SH-SY5Y (cell line): ENCODE results near the gene RAX.

Experiments used
- GATA2 ChIP-seq: IDR thresholded peaks from 2 replicates; pipeline ENCODE4 v1.6.1; 2011; ENCODE audit warnings: mild to moderate bottlenecking, low read depth, low read length
- GATA3 ChIP-seq: IDR thresholded peaks from 2 replicates; pipeline ENCODE4 v1.6.1; 2011; ENCODE audit warnings: low read depth, mild to moderate bottlenecking, low read length, moderate library complexity

The RAX gene

DNA sequence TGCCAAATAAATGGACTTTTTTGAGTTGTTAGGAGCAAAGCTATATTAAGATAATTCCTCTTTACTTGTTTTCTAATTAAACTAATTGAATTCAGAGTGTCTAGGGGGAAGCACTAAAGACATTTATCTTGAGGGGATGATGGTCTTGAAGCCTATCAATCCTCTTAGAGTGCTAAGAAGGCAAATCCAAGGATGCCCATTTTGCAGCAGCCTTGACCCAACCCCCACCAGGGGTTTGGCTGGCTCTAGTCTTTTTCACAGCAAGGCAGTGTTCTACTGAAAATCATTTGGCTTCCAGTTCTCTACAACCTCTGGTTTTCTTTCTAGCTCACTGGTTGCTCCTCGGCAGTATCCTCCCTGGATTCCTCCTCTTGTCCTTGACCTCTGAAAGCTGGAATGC lies 6.5 kb upstream of the RAX start:
- TF ChIP-seq GATA2 (no peak), GATA3 (no peak)

GRCh38 chr18:59279193-59279592 lies 5.9 kb upstream of the RAX start:
- TF ChIP-seq GATA3, result no peak
- TF ChIP-seq GATA2, result no peak

GRCh38 chr18:59278793-59279192 lies 5.5 kb upstream of the RAX start:
- no peak for TF ChIP-seq GATA2
- no peak for TF ChIP-seq GATA3

- no peak for TF ChIP-seq GATA2
- TF ChIP-seq GATA3, result no peak
Observed at GRCh38 chr18:59276047-59276446, 2.8 kb upstream of the RAX start.

- TF ChIP-seq GATA2 (no peak), GATA3 (no peak)
Observed at GRCh38 chr18:59275406-59275949, 2.2 kb upstream of the RAX start.

DNA sequence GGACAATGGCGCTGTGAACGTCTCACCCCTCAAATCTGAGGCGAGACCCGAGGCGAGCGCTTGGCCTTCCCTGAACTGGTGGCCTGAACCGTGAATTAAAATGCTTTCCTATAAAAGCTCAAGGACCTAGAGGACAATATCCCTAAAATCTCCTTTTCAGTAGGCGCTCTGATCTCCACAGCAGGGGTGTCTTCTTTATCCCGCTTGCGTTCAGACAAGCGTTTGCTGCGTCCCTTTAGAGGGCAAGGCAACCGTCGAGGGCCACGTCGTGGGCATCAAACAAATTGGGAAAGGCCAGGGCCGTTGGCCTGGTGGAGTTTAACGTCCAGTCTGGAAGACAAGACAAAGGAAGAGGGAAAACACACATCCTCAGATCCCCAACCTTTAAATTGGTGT lies 1.3 kb upstream of the RAX start:
- TF ChIP-seq GATA2 (no peak), GATA3 (no peak)

- no peak for TF ChIP-seq GATA3
- no peak for TF ChIP-seq GATA2
Observed at GRCh38 chr18:59273759-59274532, 692 bp upstream of the RAX start.

DNA sequence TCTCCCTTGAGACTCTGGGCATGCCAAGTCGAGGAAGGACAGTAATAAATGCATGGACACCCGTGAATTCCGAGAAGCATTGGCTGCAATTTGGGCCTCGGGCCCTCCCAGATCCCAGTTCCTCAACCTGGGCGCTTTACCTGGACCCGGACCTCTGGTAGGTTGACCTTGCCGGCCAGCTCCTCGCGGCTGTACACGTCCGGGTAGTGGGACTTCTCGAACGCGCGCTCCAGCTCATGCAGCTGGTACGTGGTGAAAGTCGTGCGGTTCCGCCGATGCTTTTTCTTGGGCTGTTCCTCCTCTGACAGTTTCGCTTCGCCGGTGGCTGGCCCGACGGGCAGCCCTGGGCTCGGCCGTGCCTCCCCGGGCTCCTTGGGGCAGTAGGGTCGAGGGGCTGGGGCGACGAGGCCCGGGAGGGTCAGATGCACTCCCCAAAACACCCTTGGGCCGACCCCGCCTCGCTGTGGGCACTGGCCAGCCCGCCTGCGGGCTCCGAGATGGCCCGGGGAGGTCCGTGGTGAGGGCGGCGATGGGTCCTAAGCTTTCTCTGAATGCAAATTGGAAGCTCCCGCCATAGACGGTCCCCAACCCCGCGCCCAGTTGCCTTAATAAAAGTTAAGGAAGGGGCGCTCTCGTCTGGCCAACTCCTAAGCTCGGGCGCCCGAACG lies 899 bp downstream of the RAX start:
- TF ChIP-seq GATA2, result no peak
- no peak for TF ChIP-seq GATA3

DNA sequence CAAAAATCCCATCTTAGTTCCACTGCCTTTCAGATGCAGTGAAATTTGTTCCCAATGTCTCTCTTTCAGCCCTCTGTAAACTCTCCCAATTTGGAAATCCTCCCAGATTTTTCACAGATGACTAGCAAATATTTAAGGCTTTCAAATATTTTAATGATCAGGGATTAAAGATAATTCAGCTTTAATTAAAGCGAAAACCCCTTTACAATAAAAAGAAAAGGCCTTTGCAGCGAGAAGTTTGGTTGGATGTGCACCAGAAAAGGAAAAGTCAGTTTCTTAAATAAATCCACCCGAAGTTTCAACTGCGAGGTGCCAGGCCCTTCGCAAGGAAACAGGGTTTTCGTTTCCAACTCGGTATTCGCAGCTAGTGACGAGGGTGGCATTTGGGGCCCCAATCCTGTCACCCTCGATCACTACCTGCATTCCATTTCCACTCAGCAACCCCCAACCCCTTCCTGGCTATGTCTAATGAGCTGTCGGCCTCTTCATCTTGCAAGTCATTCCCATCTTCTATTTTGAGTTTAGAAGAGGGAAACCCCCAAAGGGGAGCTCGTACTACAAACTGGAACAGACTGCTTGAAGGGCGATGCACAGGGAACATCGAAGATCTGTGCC lies 1.5 kb downstream of the RAX start:
- TF ChIP-seq GATA2 (no peak), GATA3 (no peak)

DNA sequence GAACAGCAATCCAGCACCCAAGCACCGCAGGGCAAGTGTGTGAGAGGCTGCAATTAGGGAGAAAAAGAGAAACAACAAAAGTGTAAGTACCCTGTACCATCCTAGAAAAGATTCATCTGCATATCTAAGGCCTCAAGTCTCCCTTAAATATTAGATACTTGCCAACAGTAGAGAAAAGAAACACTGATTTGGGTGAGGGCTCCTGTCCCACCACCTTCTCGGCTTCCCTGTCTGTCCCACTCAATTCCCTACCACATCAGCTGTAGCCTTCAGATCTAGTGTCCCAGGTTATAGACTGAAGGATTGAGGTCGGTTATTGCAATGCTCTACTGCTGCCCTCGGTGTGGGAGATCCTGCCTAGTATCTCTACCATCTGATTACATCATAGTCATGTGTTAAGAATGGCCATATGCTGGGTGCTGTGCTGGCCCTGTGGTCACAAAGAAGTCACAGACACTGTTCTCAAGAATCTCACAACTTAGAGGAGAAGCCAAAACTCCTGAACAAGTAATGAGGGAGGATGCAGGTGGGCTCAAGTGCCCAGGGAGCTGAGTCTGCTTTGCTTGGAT lies 2.5 kb downstream of the RAX start:
- TF ChIP-seq GATA3 (no peak), GATA2 (0 out of 2 replicates have a peak, but pooled peaks have one; percentile 26)

DNA sequence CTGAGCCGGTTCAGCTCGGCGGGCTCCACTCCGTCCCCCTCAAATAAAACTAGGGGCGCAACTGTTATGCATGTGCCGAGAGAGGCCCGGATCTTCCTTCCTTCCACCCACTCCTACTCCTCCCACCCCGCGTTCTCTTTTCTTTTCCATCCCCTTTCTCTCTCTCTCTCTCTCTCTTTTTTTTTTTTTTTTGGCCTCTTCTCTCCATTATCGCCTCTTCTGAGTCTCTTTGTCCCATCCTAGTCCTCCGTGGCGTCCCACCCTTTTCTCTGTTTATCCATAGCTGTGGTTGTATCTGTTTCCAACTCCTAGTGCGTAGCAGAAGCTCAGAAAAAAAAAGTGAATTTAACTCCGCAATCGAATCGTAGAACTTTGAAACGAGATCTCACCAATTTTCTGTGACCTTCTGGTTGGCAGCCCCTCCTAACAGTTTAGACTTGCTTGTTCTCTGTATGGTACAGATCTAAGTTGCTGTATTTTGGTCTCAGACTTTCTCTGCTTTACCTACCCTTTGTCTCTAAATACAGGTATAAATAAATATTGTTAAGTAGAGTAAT lies 3.6 kb downstream of the RAX start:
- TF ChIP-seq GATA3 (no peak), GATA2 (no peak)

- no peak for TF ChIP-seq GATA3
- no peak for TF ChIP-seq GATA2
Observed at GRCh38 chr18:59268721-59269562, 4.3 kb downstream of the RAX start.

DNA sequence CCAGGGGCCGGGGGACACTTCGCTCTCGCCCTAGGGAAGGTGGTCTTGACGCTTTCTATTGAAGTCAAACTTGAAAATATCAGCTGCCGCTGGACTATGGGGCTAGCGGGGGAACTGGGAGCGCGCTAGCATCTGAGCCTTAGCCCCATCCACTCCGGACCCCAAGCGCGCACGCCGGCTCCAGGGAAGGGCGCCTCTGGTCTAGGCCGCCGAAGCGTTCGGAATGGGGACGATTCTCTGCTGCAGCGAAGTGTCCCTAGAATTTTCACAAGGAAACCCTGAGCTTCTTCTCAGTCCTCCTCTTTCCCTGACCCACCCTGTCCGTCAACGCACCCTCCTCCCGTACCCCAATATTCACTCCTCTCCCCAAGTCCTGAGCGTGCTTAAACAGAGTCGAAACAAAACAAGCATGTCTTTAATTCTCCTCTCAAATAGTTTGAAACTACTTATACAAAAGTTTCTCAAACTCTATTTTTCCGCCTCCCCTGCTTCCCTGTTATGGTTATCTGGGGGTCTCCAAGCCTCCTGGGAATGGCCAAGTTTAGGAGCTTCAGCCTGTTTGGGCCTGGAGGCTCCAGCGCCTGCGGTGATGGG lies 5.0 kb downstream of the RAX start:
- TF ChIP-seq GATA3, result no peak
- no peak for TF ChIP-seq GATA2
